HL-60/S4 treated with phorbol 12-myristate 13-acetate at 8.2 ng/mL for 4 days and 3 days (cell line): ENCODE data around the gene VMP1.
"Not testable (repeated sequence)": the region's sequence is repeated elsewhere in the genome, so short reads cannot be mapped to it uniquely, and the experiment has no call there.

ENCODE experiments used
- in situ Hi-C: fragments of 300-500 bp; cut with MboI; formaldehyde crosslinking; loops from 2 replicates; pipeline ENCODE4 v1.15.0; 2022; ENCODE audit warnings: low sequenced_read_pairs

Gene VMP1

DNA sequence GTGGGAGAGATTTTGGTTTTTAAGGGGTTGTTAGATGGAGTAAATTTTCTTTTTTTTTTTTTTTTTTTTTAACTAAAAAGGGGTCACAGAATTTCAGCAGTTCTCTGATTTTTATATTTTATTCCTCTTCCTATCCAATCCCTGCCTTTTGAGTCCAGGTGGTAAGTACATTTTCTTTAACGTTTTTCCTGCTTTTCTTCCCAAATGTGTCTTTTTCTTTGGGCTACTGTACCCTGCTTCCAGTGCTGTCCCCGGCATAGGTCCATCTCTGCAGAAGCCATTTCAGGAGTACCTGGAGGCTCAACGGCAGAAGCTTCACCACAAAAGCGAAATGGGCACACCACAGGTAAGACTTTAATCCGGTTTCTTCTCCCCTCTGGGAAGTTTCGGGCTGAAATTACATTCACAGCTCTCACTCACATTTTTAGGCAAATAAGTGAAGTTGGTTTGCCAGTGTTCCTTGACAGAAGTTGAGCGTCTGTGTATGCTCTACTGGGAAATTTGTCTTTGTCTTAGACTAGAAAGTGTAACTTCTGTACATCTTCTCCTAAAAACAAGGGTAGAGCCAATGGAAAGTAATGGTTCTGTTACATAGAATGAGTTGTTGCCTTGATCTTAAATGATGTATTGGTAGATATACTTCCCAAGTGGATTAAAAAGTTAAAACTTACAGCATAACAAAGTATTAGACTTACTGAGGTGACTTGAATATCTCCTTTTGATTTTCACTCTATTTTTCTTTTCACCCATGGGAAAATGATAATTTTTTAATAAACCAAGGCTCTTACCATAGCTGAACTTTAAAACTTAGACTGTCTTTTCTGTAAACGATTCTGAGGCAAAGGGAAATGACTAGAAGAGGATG, 130.8 kb downstream of the VMP1 start:
- in situ Hi-C loops: no loop called here

DNA sequence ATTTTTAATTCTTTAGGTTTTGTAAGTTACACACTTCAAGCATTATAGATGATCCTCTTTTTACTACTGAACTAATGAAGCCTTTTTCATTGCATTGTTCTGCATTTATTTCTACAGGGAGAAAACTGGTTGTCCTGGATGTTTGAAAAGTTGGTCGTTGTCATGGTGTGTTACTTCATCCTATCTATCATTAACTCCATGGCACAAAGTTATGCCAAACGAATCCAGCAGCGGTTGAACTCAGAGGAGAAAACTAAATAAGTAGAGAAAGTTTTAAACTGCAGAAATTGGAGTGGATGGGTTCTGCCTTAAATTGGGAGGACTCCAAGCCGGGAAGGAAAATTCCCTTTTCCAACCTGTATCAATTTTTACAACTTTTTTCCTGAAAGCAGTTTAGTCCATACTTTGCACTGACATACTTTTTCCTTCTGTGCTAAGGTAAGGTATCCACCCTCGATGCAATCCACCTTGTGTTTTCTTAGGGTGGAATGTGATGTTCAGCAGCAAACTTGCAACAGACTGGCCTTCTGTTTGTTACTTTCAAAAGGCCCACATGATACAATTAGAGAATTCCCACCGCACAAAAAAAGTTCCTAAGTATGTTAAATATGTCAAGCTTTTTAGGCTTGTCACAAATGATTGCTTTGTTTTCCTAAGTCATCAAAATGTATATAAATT, 132.3 kb downstream of the VMP1 start:
- in situ Hi-C loops: no loop called here

DNA sequence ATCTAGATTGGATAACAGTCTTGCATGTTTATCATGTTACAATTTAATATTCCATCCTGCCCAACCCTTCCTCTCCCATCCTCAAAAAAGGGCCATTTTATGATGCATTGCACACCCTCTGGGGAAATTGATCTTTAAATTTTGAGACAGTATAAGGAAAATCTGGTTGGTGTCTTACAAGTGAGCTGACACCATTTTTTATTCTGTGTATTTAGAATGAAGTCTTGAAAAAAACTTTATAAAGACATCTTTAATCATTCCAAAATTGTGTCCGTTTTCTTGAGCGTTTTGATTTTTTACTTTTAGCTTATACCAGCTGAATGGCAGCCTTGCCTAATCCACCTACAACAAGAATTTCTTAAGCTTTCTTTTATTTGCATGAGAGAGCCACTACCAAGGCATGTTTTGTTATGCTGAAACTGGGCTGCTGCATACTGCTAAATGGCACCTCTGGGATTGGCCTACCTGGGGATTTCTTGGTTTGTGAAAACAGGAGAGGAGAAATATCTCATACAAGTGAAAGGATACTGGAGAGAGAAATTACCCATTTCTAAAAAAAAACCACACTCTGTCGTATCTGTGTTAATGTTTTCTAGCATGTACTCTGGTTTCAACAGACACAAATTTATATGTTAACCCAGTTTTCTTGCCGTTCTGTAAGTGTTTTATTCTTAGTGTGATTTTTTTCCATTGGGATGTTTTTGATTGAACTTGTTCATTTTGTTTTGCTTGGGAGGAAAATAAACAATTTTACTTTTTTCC, 133.1 kb downstream of the VMP1 start:
- in situ Hi-C loops: no loop called here

DNA sequence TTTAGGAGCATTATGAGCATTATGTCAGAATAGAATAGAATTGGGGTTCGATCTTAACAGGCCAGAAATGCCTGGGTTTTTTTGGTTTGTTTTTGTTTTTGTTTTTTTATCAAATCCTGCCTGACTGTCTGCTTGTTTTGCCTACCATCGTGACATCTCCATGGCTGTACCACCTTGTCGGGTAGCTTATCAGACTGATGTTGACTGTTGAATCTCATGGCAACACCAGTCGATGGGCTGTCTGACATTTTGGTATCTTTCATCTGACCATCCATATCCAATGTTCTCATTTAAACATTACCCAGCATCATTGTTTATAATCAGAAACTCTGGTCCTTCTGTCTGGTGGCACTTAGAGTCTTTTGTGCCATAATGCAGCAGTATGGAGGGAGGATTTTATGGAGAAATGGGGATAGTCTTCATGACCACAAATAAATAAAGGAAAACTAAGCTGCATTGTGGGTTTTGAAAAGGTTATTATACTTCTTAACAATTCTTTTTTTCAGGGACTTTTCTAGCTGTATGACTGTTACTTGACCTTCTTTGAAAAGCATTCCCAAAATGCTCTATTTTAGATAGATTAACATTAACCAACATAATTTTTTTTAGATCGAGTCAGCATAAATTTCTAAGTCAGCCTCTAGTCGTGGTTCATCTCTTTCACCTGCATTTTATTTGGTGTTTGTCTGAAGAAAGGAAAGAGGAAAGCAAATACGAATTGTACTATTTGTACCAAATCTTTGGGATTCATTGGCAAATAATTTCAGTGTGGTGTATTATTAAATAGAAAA, 133.8 kb downstream of the VMP1 start:
- in situ Hi-C loops: not testable (repeated sequence)

DNA sequence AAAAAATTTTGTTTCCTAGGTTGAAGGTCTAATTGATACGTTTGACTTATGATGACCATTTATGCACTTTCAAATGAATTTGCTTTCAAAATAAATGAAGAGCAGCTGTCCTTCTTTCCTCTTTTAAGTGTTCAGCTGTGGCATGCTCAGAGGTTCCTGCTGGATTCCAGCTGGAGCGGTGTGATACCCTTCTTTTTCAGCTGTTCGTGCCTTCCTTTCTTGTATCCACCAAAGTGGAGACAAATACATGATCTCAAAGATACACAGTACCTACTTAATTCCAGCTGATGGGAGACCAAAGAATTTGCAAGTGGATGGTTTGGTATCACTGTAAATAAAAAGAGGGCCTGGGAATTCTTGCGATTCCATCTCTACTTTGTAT, 134.4 kb downstream of the VMP1 start:
- in situ Hi-C loops: not testable (repeated sequence)

DNA sequence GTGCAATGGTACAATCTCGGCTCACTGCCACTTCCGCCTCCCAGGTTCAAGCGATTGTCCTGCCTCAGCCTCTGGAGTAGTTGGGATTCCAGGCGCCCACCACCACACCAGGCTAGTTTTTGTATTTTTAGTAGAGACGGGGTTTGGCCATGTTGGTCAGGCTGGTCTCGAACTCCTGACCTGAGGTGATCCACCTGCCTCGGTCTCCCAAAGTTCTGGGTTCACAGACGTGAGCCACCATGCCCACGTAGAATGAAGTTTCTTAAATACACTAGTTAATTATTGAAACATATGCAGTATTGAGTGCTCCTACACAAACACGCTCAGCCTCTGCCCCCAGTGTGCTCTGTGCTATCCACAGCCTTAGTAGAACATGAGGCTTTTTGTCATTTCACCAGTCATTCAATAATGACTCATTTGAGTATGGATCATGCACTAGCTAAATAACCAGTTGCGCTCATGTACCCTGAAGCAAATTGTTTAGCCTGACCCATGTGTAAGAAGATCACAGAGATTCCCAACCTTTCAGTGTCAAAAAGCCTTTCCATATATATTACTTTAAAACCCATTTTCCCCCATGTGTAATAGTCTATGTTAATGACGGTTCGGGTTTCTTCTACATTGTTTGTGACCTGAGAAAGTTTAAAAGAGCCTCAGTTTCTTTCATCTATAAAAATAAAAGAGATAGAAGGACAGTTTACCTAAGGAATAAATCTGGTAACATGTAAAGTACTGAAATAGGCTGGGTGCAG, 135.6 kb downstream of the VMP1 start:
- in situ Hi-C loops: no loop called here

DNA sequence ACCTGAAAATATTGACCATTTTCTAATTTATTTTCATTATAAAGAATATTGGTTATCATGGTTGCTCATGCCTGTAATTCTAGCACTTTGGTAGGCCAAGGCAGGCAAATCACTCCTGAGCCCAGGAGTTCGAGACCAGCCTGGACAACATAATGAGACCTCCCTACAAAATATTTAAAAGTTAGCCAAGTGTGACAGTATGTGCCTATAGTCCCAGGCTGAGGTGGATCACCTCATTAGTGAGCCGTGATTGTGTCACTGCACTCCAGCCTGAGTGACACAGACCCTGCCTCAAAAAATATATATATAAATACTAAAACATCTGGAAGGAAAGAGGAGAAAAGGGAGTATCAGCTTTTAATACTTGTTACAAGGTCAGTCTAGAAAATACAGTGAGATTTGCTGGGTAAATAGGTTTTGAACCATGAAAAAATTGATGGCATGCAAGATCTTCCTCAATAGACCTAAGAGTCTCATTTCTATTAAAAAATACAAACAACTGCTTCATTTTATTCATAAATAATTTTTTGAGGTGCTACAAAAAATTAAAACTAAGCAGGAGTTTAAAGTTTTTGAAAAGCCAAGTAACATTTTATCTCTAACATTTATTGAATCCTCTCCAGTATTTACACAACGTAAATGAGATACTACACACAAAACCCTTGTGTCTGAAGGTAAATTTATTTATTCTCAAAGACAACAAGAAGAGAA, 137.6 kb downstream of the VMP1 start:
- in situ Hi-C loops: no loop called here

DNA sequence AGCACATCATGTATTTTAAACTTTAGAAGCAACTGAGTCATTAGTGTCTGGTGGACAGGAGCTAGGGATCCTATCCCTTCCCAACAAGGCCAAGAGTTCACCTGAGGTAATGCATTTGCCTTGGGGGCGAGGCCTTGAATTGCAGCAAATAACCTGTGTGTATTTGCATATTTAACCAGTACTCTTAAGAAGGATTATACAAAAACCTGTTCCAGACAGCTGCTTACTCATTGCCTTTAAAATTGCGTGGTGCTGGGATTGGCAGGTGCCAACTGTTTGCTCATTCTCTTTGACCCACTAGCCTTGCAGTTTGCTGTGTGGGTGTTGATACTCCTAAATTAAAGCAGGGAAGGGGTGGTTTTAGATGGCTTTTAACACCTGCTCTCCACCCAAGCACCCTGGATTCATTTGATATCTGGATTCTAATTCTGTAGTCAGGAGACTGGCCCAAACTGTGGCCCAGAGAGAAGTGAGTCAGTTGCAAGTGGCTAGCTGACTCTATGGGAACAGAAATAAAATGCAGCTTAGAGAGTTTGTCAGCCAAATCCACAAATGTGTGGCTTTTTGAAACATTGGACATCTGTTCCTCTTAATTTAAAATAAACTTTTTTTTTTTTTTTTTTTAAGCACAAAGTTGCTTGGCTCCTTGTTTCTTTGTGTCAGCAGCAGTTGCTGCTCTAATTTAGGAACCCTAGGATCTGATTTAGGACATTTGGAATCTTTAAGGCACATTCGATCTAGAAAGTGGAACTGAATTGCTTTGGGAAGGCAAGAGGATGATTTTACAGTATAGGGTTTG, 138.3 kb downstream of the VMP1 start:
- in situ Hi-C loops: no loop called here

DNA sequence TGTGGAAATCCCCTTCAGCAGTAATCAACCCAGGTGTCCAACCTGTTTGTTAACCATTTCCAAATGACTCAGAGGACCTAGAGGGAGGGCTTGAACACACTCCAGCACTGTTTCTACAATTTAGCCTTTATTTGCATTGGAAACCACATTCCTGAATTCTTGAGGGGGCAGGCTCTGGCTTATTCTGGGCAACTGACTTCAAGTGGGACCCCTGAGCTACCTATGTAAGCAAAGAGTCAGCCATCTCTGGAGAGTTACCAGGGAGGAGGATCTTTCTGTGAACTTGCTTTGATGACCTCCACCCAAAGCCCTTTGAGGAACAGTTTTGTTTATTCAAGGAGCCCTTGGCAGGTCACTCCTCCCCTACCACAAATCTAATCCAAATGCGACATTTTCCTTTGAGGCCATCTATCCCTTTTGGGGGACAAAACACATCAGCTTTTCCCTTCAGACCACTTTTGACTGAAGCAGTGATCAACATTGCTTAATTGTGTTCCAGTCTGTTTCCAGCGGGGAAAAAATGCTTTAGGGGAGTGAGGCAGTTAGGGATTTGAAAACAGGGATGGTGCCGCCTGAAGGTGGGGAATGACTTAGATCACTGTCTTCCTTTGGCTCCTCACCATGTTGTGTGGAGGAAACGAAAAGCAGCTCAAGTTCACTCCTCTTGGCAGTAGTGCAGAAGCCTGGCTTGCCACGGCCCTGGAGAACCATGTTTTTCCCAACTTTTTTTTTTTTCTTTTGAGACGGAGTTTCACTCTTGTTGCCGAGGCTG, 139.1 kb downstream of the VMP1 start:
- in situ Hi-C loops: no loop called here

DNA sequence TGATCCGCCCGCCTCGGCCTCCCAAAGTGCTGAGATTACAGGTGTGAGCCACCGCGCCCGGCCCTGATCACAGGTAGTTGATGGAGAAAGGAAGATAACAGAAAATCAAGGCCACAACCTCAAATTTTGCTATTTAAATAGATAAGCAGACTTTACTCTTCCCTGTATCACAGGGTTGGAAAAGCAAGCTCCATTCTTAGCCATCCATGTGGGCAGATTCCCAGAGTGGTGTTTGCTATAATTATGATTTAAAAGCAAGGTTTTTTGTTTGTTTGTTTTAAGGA, 140.9 kb downstream of the VMP1 start:
- in situ Hi-C loops: no loop called here

DNA sequence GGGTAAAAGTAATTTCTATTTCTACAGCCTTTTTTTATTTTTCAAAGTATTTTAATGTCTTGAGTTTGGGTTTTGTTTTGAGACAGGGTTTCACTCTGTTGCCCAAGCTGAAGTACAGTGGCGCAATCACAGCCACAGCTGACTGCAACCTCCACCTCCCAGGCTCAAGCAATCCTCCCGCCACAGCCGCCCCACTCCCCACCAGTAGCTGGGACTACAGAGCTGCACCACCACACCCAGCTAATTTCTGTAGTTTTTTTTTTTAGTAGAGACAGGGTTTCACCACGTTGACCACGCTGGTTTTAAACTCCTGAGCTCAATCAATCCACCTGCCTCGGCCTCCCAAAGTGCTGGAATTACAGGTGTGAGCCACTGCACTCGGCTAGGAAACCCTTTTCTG, 141.3 kb downstream of the VMP1 start:
- in situ Hi-C loops: no loop called here

DNA sequence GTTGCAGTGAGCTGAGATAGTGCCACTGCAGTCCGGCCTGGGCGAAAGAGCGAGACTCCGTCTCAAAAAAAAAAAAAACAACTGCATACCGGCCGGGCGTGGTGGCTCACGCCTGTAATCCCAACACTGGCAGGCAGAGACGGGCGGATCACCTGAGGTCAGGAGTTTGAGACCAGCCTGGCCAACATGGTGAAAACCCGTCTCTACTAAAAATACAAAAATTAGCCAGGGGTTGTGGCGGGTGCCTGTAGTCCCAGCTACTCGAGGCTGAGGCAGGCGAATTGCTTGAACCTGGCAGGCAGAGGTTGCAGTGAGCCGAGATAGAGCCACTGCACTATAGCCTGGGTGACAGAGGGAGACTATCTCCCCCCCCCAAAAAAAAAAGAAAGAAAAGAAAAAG, 142.9 kb downstream of the VMP1 start:
- in situ Hi-C loops: not testable (repeated sequence)

DNA sequence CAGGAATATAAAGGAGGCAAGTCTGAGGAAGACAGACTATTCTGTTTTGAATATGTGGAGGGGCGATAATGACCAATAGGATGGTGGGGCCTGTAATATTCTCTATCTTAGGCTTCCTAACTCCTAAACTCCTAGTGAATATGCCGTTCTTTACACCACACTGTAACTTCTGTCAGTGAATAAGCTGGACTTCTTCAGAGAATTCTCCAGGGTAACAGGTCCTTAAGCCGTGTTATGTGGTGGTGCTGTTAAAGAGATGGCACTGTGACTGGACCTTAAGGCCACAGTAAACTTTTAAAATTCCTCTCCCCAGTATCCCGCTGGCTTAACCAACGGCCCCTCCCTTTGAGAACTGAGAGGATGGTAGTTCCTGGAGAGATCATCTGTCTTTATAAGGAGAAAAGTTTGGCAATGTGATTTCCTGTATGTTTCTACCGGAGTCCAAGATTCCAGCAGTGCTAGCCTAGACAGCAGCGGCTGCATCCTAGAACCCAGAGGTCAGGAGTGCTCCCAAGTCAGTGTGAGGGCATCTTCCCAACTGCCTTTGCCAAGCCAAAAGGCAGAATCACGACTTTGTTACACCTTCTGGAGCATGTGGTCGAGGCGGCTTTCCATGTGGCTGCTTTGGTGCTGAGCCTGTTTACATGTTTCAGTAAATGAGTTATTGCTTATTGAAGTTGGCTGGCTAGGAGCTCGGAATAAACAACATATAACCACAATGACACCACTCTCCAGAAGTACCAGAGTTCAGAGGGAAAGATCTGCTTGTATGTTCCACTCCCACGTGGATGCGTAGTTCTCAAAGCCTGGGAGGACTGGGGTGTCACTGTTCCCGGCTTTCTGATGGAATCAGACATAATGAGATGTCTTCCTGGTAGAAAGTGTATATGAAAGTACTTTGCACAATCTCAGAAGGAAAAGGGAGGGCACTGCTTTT, 144.3 kb downstream of the VMP1 start:
- in situ Hi-C loops: no loop called here

DNA sequence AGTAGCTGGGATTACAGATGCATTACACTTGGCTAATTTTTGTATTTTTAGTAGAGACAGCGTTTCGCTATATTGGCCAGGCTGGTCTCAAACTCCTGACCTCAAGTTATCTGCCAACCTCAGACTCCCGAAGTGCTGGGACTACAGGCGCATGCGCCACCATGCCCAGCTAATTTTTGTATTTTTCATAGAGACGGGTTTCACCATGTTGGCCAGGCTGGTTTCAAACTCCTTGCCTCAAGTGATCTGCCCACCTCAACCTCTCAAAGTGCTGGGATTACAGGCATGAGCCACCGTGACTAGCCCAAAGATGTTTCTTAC, 145.4 kb downstream of the VMP1 start:
- in situ Hi-C loops: not testable (repeated sequence)

DNA sequence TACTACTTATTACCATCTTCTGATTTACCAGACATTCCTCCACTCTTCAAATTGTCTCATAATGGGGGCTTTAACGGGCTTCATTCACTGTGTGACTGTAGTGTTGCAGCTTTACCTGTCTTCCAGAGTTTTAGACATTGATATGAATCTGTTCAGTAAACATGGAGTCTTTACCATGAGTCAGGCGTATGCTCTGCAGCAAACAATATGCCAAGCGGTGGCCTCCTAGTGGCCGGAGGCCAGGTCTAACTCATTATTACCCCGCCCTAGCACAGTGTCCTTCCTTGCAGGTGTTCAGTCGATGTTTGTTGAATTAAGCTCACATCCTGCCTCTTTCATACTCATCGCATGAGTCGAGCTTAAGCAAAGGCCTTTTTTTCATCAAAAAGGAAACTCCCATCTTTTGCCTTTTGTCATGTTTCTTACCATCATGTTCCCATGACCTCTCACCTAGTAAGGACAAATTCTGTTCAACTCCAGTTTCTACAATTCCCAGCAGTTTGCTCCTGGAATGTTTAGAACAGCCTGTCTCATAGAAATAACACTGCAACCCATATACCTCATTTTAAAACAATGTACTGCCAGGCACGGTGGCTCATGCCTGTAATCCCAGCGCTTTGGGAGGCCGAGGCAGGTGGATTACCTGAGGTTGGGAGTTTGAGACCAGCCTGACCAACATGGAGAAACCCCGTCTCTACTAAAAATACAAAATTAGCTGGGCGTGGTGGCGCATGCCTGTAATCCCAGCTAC, 145.9 kb downstream of the VMP1 start:
- in situ Hi-C loops: no loop called here

DNA sequence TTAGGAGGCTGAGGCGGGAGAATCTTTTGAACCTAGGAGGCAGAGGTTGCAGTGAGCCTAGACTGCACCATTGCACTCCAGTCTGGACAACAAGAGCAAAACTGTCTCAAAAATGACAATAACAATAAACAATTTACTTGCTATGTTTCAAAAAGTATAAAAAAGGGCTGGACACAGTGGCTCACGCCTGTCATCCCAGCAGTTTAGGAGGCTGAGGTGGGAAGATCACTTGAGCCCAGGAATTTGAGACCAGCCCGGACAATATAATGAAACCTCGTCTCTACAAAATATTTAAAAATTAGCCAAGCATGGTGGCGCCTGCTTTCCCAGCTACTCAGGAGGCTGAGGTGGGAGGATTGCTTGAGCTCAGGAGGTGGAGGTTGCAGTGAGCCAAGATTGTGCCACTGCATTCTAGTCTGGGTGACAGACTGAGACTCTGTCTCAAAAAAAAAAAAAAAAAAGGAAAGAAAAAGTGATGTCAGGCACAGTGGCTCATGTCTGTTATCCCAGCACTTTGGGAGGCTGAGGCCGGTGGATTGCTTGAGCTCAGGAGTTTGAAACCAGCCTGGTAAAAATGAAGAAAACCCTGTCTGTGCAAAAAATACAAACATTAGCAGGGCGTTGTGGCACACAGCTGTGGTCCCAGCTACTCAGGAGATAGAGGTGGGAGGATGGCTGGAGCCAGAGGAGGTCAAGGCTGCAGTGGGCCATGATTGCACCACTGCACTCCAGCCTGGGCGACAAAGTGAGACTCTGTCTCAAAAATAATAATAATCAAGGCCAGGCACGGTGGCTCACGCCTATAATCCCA, 146.7 kb downstream of the VMP1 start:
- in situ Hi-C loops: not testable (repeated sequence)
